ENCODE data around the gene SERPINA5.

DNA sequence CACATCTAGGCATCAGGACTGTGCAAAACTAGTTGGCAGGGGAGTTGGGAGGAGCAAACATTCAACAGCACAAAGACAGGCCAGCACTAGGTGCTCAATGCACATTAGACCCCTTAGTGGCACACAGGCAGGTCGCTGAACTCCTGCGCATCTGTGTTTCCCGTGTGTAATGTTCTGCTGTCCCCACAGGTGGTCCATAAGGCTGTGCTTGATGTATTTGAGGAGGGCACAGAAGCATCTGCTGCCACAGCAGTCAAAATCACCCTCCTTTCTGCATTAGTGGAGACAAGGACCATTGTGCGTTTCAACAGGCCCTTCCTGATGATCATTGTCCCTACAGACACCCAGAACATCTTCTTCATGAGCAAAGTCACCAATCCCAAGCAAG lies 42.2 kb downstream of the SERPINA5 start:
- TF ChIP-seq, protein P1, sequence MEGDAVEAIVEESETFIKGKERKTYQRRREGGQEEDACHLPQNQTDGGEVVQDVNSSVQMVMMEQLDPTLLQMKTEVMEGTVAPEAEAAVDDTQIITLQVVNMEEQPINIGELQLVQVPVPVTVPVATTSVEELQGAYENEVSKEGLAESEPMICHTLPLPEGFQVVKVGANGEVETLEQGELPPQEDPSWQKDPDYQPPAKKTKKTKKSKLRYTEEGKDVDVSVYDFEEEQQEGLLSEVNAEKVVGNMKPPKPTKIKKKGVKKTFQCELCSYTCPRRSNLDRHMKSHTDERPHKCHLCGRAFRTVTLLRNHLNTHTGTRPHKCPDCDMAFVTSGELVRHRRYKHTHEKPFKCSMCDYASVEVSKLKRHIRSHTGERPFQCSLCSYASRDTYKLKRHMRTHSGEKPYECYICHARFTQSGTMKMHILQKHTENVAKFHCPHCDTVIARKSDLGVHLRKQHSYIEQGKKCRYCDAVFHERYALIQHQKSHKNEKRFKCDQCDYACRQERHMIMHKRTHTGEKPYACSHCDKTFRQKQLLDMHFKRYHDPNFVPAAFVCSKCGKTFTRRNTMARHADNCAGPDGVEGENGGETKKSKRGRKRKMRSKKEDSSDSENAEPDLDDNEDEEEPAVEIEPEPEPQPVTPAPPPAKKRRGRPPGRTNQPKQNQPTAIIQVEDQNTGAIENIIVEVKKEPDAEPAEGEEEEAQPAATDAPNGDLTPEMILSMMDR (conservative IDR thresholded peaks at IDR 0.05 in 1 of 2, IDR thresholded peaks at IDR 0.05 in 1 of 2; ENCODE audit: extremely low read depth in 1 of 2, insufficient read depth in 1 of 2, low read depth in 1 of 2, low read length in 2 of 2): no peak
- no peak for TF ChIP-seq EZH2 (IDR thresholded peaks at IDR 0.05; ENCODE audit: borderline replicate concordance, low read length)

Data from mammary epithelial cell (primary cell).